ENCODE data around the gene TYMP. TPM values are rescaled to one million over a fixed set of nuclear protein-coding genes. Genes with fewer than 3 reads are reported as not detected.

TYMP gene
- total and polyA plus RNA-seq, 10 of the 15 experiments (the other 5 are each of a cell fraction or from before 2014, with no cell fraction given) = 0.42 to 57.8 (median 24.6) TPM

DNA sequence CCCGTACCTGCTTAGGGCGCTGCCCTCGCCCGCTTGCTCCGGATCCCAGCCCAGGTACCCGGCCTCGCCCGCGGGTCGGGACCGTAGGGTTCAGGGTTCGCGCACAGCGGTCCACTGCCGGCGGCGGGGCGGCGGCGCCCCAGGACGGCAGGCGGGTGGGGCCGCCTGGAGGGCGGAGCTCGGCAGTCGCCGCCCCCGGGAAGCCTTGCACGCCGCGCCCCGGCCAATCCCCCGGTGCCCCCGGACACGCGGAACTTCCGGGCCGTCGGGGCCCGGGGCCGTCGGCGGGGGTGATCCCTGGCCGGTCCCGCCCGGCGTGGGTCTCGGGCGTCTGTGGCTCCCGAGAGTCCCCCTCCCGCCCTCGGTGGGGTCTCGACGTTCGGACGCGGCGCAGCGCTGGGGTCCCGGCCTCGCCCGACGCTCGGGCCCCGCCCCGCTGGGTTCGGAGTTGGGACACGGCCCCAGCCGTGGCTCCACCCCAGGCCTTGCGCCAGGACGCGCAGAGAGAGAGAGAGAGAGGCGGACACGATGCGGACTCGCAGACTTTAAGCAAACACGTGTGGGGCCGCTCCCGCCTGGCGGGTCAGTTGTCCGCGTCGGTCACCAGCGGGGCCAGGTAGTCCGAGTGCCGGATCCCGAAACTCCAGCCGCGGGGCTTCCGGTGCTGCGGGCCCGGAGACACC is at the start of gene TYMP (continued):
- TF ChIP-seq HDGF (IDR thresholded peaks at IDR 0.05) (no peak), ZBED1 (IDR thresholded peaks at IDR 0.05; ENCODE audit: borderline replicate concordance) (no peak), ATF3 (IDR thresholded peaks at IDR 0.05; ENCODE audit: borderline replicate concordance, extremely low read depth, low read depth, low read length) (no peak), PML (IDR thresholded peaks at IDR 0.05; ENCODE audit: low read length) (no peak), FOXM1 (IDR thresholded peaks at IDR 0.05; ENCODE audit: low read depth, low read length) (no peak), TBL1XR1 (IDR thresholded peaks at IDR 0.05; ENCODE audit: low read depth, low read length) (no peak), NFYA (IDR thresholded peaks at IDR 0.05; ENCODE audit: borderline replicate concordance, low read depth, low read length) (no peak), SP1 (IDR thresholded peaks at IDR 0.05; ENCODE audit: low read depth, low read length) (peak; percentile 10), EGR1 (IDR thresholded peaks at IDR 0.05; ENCODE audit: borderline replicate concordance in 1 of 2, low read depth in 2 of 2, low read length in 2 of 2) (peak in 1 of 2 experiments; percentile 41; a peak in 2 of 3 replicates), SRF (IDR thresholded peaks at IDR 0.05; ENCODE audit: low read depth in 2 of 2, low read length in 2 of 2) (no peak), RELA (IDR thresholded peaks at IDR 0.05; ENCODE audit: borderline replicate concordance, partially characterized antibody) (no peak), NFYB (IDR thresholded peaks at IDR 0.05; ENCODE audit: insufficient read depth, low read depth, low read length) (no peak), POLR2AphosphoS2 (IDR thresholded peaks at IDR 0.05; ENCODE audit: low read depth, low read length) (no peak; the same call in none of the 2 replicates), SMARCA5 (IDR thresholded peaks at IDR 0.05) (peak; percentile 82; the same call in 1 of the 2 replicates), EZH2 (IDR thresholded peaks at IDR 0.05; ENCODE audit: borderline replicate concordance, control insufficient read depth, low read depth, low read length) (no peak), YY1 (IDR thresholded peaks at IDR 0.05; ENCODE audit: low read depth, low read length) (peak; percentile 51), ZZZ3 (IDR thresholded peaks at IDR 0.05; ENCODE audit: control insufficient read depth, insufficient read length, low read depth) (no peak), ZNF622 (IDR thresholded peaks at IDR 0.05) (no peak), HDAC6 (IDR thresholded peaks at IDR 0.05; ENCODE audit: unreplicated experiment) (no peak), IKZF2 (IDR thresholded peaks at IDR 0.05) (no peak)
- TF ChIP-seq, protein P1, sequence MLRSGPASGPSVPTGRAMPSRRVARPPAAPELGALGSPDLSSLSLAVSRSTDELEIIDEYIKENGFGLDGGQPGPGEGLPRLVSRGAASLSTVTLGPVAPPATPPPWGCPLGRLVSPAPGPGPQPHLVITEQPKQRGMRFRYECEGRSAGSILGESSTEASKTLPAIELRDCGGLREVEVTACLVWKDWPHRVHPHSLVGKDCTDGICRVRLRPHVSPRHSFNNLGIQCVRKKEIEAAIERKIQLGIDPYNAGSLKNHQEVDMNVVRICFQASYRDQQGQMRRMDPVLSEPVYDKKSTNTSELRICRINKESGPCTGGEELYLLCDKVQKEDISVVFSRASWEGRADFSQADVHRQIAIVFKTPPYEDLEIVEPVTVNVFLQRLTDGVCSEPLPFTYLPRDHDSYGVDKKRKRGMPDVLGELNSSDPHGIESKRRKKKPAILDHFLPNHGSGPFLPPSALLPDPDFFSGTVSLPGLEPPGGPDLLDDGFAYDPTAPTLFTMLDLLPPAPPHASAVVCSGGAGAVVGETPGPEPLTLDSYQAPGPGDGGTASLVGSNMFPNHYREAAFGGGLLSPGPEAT (IDR thresholded peaks at IDR 0.05; ENCODE audit: low read depth) = no peak; the same call in 1 of the 2 replicates
- TF ChIP-seq, protein P2, sequence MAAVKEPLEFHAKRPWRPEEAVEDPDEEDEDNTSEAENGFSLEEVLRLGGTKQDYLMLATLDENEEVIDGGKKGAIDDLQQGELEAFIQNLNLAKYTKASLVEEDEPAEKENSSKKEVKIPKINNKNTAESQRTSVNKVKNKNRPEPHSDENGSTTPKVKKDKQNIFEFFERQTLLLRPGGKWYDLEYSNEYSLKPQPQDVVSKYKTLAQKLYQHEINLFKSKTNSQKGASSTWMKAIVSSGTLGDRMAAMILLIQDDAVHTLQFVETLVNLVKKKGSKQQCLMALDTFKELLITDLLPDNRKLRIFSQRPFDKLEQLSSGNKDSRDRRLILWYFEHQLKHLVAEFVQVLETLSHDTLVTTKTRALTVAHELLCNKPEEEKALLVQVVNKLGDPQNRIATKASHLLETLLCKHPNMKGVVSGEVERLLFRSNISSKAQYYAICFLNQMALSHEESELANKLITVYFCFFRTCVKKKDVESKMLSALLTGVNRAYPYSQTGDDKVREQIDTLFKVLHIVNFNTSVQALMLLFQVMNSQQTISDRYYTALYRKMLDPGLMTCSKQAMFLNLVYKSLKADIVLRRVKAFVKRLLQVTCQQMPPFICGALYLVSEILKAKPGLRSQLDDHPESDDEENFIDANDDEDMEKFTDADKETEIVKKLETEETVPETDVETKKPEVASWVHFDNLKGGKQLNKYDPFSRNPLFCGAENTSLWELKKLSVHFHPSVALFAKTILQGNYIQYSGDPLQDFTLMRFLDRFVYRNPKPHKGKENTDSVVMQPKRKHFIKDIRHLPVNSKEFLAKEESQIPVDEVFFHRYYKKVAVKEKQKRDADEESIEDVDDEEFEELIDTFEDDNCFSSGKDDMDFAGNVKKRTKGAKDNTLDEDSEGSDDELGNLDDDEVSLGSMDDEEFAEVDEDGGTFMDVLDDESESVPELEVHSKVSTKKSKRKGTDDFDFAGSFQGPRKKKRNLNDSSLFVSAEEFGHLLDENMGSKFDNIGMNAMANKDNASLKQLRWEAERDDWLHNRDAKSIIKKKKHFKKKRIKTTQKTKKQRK (IDR thresholded peaks at IDR 0.05; ENCODE audit: low read depth, low read length) = no peak
- TF ChIP-seq, protein P3, sequence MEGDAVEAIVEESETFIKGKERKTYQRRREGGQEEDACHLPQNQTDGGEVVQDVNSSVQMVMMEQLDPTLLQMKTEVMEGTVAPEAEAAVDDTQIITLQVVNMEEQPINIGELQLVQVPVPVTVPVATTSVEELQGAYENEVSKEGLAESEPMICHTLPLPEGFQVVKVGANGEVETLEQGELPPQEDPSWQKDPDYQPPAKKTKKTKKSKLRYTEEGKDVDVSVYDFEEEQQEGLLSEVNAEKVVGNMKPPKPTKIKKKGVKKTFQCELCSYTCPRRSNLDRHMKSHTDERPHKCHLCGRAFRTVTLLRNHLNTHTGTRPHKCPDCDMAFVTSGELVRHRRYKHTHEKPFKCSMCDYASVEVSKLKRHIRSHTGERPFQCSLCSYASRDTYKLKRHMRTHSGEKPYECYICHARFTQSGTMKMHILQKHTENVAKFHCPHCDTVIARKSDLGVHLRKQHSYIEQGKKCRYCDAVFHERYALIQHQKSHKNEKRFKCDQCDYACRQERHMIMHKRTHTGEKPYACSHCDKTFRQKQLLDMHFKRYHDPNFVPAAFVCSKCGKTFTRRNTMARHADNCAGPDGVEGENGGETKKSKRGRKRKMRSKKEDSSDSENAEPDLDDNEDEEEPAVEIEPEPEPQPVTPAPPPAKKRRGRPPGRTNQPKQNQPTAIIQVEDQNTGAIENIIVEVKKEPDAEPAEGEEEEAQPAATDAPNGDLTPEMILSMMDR (IDR thresholded peaks at IDR 0.05 in 2 of 3, conservative IDR thresholded peaks at IDR 0.05 in 1 of 3; ENCODE audit: control insufficient read depth in 2 of 3, extremely low read depth in 1 of 3, insufficient read depth in 1 of 3, low read depth in 3 of 3, low read length in 3 of 3) = no peak
